D721Med (cell line): ENCODE results near the gene ABCA1.

Experiments
- DNase-seq: peaks from one replicate; pipeline ENCODE4 v3.0.0; 2011; ENCODE audit warnings: low spot score; ENCODE audit not compliant: insufficient read length
- FAIRE-seq: peaks from 2 replicates; lab custom pipeline; 2011; peaks lifted over from hg19 to GRCh38; lab: Jason Lieb, UNC
- CTCF ChIP-seq: IDR thresholded peaks from 2 replicates; pipeline ENCODE4 v1.5.1; 2012; ENCODE audit warnings: mild to moderate bottlenecking, control low read depth; ENCODE audit not compliant: insufficient read depth; ENCODE audit errors: missing control alignments

ABCA1 gene

DNA sequence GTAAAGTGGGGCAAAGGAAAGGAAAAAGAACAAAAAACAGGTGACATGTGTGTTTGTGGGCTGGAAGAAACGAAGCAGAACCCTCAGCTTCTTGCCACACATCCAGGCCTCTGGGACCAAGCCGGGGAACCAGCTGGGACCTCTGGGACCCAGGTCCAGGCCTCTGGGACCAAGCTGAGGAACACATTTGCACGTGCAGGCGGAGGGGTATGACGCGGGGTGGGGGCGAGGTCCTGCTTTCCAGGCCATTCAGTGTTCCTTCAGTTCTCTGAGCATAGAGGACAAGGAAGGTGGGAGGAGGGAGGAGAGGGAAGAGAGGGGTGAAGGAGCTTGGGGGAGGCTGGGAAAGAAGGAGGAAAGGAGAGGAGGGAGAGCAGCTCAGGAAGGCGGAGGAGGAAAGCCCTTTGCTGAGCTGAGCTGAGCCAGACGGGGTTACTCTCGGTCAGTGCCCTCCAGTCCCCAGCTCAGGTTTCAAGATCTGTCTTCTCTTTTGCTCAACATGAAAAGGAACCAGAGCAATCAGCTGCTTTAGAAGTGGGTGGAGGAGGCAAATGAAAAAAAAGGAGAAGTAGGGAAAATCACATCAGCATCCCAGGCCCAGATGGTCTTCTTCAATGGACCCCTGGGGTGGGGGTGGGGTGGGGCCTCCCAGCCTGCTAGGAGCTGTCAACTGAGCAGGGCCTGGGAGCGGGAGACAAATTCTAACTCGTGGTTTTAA is 59.1 kb downstream of the ABCA1 start:
- FAIRE-seq = no peak
- no peak for TF ChIP-seq CTCF
- DNase-seq = no peak

DNA sequence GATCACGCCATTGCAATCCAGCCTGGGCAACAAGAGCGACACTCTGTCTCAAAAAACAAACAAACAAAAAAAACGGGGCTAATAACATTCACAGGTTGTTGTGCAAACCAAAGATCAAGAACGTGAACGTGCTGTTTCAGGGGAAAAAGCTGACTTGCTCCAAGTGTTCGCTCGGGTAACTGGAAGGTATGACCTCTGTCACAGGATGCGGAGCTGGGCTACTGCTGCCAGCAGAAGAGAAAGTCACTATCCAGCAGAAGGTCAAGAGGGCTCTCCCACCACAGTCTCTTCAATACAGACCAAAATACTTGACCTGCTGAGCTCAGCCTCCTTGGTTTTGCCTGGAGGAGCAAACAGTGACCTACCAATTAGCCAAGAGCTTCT is 59.7 kb downstream of the ABCA1 start:
- DNase-seq = no peak
- no peak for FAIRE-seq
- no peak for TF ChIP-seq CTCF

GRCh38 chr9:104866191-104866590 is 61.8 kb downstream of the ABCA1 start:
- DNase-seq (no peak), FAIRE-seq (no peak)
- no peak for TF ChIP-seq CTCF

DNA sequence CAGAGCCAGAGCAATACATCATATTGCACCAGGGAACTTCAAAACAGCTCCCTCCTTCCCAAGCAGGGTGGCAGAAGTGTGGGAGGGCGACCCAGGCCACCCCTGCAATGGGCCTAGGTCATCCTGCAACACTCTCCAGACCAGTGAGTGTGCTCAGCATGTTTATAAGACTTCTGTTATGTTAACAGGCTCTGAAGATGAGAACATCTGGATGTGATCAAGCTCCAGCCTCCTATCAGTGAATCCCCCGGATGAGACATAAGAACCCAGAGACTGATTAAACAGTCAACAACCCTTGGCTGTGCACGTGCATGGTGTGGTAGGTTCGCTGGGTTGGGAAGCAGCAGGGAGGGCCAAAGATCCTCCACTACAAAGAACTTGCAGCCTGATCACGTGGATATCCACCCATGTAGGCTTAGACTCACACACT is 63.3 kb downstream of the ABCA1 start:
- no peak for TF ChIP-seq CTCF
- DNase-seq (no peak), FAIRE-seq (no peak)

DNA sequence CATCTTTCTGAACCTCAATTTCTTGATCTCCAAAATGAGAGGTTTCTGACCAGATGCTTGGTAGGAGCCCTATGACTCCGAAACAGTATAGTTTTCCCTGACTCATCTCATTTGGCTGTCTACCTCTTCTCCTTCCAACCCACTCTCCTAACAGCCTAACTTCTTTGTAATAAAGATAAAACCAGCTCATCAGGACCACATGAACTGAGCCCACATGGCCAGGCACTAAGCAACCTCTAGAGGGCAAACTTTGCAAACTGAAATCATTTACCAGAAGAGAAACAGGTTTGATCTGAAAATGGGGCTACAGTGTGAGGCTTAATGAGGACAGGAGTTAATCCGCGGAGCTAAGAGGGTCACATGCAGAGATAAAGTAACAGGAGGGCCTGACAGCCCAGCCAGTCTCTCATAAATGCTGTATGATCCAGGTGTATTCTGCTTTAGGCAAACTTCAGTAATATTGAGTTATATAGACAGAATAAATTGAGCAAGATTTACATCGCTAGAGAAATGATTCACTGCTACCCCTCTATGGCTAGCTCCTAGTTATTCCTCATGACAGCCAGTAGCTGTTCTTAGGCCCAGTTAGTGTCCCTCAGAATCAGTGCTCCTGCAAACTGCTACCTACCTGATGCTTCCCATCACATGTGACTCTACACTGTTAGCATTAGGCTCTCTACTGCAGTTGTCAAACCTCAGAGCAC is 64.6 kb downstream of the ABCA1 start:
- DNase-seq = peak; percentile 74
- FAIRE-seq = peak; percentile 92
- TF ChIP-seq CTCF = peak; percentile 96

GRCh38 chr9:104861397-104861796 is 66.6 kb downstream of the ABCA1 start:
- no peak for FAIRE-seq
- DNase-seq = no peak
- no peak for TF ChIP-seq CTCF

- FAIRE-seq (no peak), DNase-seq (no peak)
- TF ChIP-seq CTCF = no peak
These were observed 67.7 kb downstream of the ABCA1 start for GRCh38 chr9:104860263-104860662.
